Ureter (tissue), 1 donor: ENCODE results near the gene KRTAP6-3. TPM values are rescaled to one million over a fixed set of nuclear protein-coding genes. Genes with fewer than 3 reads are reported as not detected.

ENCODE experiments used
- DNase-seq: peaks from one replicate; pipeline ENCODE4 v3.0.0-alpha.2; 2020; ENCODE audit warnings: low spot score
- total RNA-seq: library from RNA; stranded (reverse); gene quantifications from one replicate; pipeline ENCODE4 v1.2.4, GENCODE V29; 2023
- donor health status: DM: yes; HTN: yes; CAD: no.

The KRTAP6-3 gene
- total RNA-seq, 1 donor from 2014 or later = not detected

DNA sequence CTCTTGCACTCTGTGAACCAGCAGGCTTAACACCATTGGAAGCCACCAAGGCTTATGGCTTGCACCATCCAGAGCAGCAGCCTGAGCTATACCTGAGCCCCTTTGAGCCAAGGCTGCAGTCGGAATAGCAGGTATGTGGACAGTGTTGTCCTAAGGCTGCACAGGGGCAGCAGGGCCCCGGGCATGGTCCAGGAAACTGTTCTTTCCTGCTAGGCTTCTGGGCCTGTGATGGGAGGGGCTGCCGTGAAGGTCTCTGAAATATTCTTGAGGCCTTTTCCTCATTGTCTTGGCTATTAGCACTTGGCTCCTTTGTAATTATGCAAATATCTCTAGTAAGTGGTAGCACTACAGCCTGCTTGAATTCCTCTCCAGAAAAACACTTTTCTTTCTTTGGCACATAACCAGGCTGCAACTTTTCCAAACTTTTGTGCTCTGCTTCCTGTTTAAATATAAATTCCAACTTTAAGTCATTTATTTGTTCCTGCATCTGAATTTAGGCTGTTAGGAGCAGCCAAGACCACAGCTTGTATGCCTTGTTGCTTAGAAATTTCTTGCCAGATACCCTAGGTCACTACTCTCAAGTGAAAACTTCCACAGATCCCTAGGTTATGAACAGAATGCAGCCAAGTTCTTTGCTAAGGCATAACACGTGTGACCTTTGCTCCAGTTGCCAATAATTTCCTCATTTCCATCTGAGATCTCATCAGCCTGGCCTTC, 33.4 kb downstream of the KRTAP6-3 start:
- no peak for DNase-seq

GRCh38 chr21:30628109-30628508, 35.9 kb downstream of the KRTAP6-3 start:
- DNase-seq = no peak

GRCh38 chr21:30629200-30629599, 37.0 kb downstream of the KRTAP6-3 start:
- DNase-seq = no peak

DNA sequence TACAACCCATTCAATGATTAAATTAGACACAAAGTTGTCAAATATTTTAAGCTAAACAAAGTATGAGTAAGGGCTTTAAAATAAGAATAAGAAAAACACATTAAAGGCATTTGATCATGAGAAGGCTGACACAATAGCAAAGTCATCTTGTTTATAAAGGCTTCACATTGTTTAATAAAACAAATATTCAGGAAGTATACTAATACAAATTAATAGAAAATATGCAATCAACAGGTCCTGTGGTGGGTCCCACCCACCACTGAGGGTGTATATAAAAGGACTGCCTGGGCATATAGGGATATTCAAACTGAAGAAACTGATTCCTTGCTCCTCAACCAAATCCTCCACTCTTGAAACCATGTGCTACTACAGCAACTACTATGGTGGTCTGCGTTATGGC, 42.7 kb downstream of the KRTAP6-3 start, which contains the start of gene KRTAP20-2:
Gene KRTAP20-2, plus strand, starts transcription at position 301 of the 400 bp plus-strand sequence. Its CDS starts 58 bp downstream, at position 359.
- DNase-seq = no peak

DNA sequence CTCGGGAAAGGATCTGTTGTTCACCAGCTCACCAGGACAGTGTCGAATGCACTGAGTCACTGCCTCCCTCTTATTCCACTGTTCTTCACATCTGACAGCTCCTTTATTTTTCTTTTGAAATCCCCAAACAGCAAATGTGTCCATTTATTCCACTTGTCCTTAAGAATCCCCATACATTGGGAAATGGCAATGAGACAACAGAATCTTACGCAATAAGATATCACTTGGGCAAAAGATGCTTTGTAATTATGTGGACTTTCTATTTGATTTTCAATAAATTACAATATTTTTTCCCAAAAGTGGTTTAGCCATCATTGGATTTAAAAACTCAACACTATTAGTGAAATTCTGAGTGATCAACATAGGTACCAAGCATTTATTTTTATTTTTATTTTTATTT, 46.4 kb downstream of the KRTAP6-3 start:
- DNase-seq = no peak

- DNase-seq = no peak
These were observed 50.3 kb downstream of the KRTAP6-3 start, which contains the start of gene KRTAP20-3 for GRCh38 chr21:30642564-30642963. Gene KRTAP20-3, plus strand, starts transcription at chr21:30642864.

Other genes with a start within 250 kb of the KRTAP6-3 start
- not detected for gene KRTAP23-1, start 243.8 kb upstream of the KRTAP6-3 start, total RNA-seq
- gene KRTAP13-2, start 220.2 kb upstream of the KRTAP6-3 start, total RNA-seq = not detected
- gene KRTAP13-1, start 196.4 kb upstream of the KRTAP6-3 start, total RNA-seq = not detected
- not detected for gene KRTAP13-3, start 166.5 kb upstream of the KRTAP6-3 start, total RNA-seq
- not detected for gene KRTAP13-4, start 162.2 kb upstream of the KRTAP6-3 start, total RNA-seq
- not detected for gene KRTAP15-1, start 152.2 kb upstream of the KRTAP6-3 start, total RNA-seq
- not detected for gene KRTAP19-1, start 112.1 kb upstream of the KRTAP6-3 start, total RNA-seq
- gene KRTAP19-2, start 105.0 kb upstream of the KRTAP6-3 start, total RNA-seq = not detected
- not detected for gene KRTAP19-3, start 100.4 kb upstream of the KRTAP6-3 start, total RNA-seq
- not detected for gene KRTAP19-4, start 95.3 kb upstream of the KRTAP6-3 start, total RNA-seq
- not detected for gene KRTAP19-5, start 90.3 kb upstream of the KRTAP6-3 start, total RNA-seq
- not detected for gene KRTAP19-6, start 50.6 kb upstream of the KRTAP6-3 start, total RNA-seq
- gene KRTAP19-7, start 31.1 kb upstream of the KRTAP6-3 start, total RNA-seq = not detected
- not detected for gene KRTAP22-2, start 2.0 kb upstream of the KRTAP6-3 start, total RNA-seq
- gene KRTAP6-2, start 6.5 kb downstream of the KRTAP6-3 start, total RNA-seq = not detected
- not detected for gene KRTAP22-1, start 8.6 kb downstream of the KRTAP6-3 start, total RNA-seq
- gene KRTAP6-1, start 21.5 kb downstream of the KRTAP6-3 start, total RNA-seq = not detected
- not detected for gene KRTAP20-1, start 24.0 kb downstream of the KRTAP6-3 start, total RNA-seq
- not detected for gene KRTAP20-4, start 28.2 kb downstream of the KRTAP6-3 start, total RNA-seq
- not detected for gene KRTAP20-2, start 42.8 kb downstream of the KRTAP6-3 start, total RNA-seq
- gene KRTAP20-3, start 50.4 kb downstream of the KRTAP6-3 start, total RNA-seq = not detected
- gene KRTAP21-3, start 126.3 kb downstream of the KRTAP6-3 start, total RNA-seq = not detected
- not detected for gene KRTAP21-2, start 154.8 kb downstream of the KRTAP6-3 start, total RNA-seq
- gene KRTAP21-1, start 163.0 kb downstream of the KRTAP6-3 start, total RNA-seq = not detected
- not detected for gene KRTAP8-1, start 220.8 kb downstream of the KRTAP6-3 start, total RNA-seq
- gene KRTAP7-1, start 237.3 kb downstream of the KRTAP6-3 start, total RNA-seq = not detected